Keratinocyte (primary cell): Measurements from ENCODE around the gene SETD2. TPM values are rescaled to one million over a fixed set of nuclear protein-coding genes. Genes with fewer than 3 reads are reported as not detected.

Experiments used
- DNase-seq: peaks from one replicate; pipeline ENCODE4 v3.0.0-alpha.2; 2011; ENCODE audit warnings: low read depth, missing footprints, low spot score
- FAIRE-seq: peaks from 2 replicates; lab custom pipeline; 2011; peaks lifted over from hg19 to GRCh38; lab: Jason Lieb, UNC
- H2AFZ ChIP-seq: 2 replicates; pipeline ENCODE4 v1.6.0; 2012; ENCODE audit warnings: low read length, control low read depth, inconsistent platforms; ENCODE audit not compliant: control insufficient read depth
- H3K27ac ChIP-seq: 2 replicates; pipeline ENCODE4 v1.5.1; 2011; ENCODE audit warnings: low read length; ENCODE audit not compliant: control insufficient read depth, insufficient read depth
- H3K27me3 ChIP-seq: 3 replicates; pipeline ENCODE4 v1.6.0; 2011; ENCODE audit warnings: low read length; ENCODE audit not compliant: control insufficient read depth, insufficient read depth; ENCODE audit errors: extremely low read depth
- H3K36me3 ChIP-seq, 2 experiments: 2 replicates in 1 of 2; 3 replicates in 1 of 2; pipeline ENCODE4 v1.5.1; 2011; ENCODE audit warnings: low read length in 2 of 2, mild to moderate bottlenecking in 1 of 2; ENCODE audit not compliant: control insufficient read depth in 2 of 2, insufficient read depth in 2 of 2; ENCODE audit errors: extremely low read depth in 1 of 2
- H3K4me1 ChIP-seq: 3 replicates; pipeline ENCODE4 v1.5.1; 2011; ENCODE audit warnings: low read length; ENCODE audit not compliant: control insufficient read depth, insufficient read depth; ENCODE audit errors: extremely low read depth
- H3K4me2 ChIP-seq: 3 replicates; pipeline ENCODE4 v1.6.0; 2011; ENCODE audit warnings: low read depth, low read length; ENCODE audit not compliant: control insufficient read depth, insufficient read depth; ENCODE audit errors: extremely low read depth
- H3K4me3 ChIP-seq, 3 experiments: fragments of 200-600 bp in 1 of 3; sonication (generic) in 1 of 3; 2 replicates in 2 of 3; 3 replicates in 1 of 3; pipeline ENCODE4 v1.5.1; 2011 to 2016; ENCODE audit warnings: low read length in 3 of 3, mild to moderate bottlenecking in 3 of 3, control low read depth in 2 of 3, inconsistent platforms in 1 of 3, low read depth in 1 of 3, mixed read lengths in 1 of 3, mixed run types in 1 of 3, moderate library complexity in 1 of 3; ENCODE audit not compliant: control insufficient read depth in 2 of 3, insufficient read depth in 2 of 3; ENCODE audit errors: extremely low read depth in 1 of 3
- H3K79me2 ChIP-seq: 2 replicates; pipeline ENCODE4 v1.6.0; 2012; ENCODE audit warnings: low read length; ENCODE audit not compliant: control insufficient read depth, insufficient read depth
- H3K9ac ChIP-seq: 3 replicates; pipeline ENCODE4 v1.6.0; 2011; ENCODE audit warnings: low read length; ENCODE audit not compliant: control insufficient read depth, insufficient read depth; ENCODE audit errors: extremely low read depth
- H3K9me1 ChIP-seq: 3 replicates; pipeline ENCODE4 v1.6.0; 2011; ENCODE audit warnings: low read length; ENCODE audit not compliant: control insufficient read depth, insufficient read depth; ENCODE audit errors: extremely low read depth
- H3K9me3 ChIP-seq: 2 replicates; pipeline ENCODE4 v1.5.1; 2012; ENCODE audit warnings: low read depth, low read length; ENCODE audit not compliant: control insufficient read depth
- H4K20me1 ChIP-seq: 3 replicates; pipeline ENCODE4 v1.6.0; 2011; ENCODE audit warnings: low read length; ENCODE audit not compliant: control insufficient read depth, insufficient read depth; ENCODE audit errors: extremely low read depth
- CTCF ChIP-seq, 3 experiments: IDR thresholded peaks in 1 of 3; conservative IDR thresholded peaks in 1 of 3; optimal IDR thresholded peaks in 1 of 3; 2 replicates in 2 of 3; 3 replicates in 1 of 3; pipeline versions ENCODE3 to v1.5.1; 2011; ENCODE audit warnings: low read length in 3 of 3, mild to moderate bottlenecking in 3 of 3, moderate library complexity in 2 of 3, control low read depth in 1 of 3, inconsistent platforms in 1 of 3; ENCODE audit not compliant: insufficient read depth in 2 of 3; ENCODE audit errors: extremely low read depth in 1 of 3
- EZH2 ChIP-seq: IDR thresholded peaks from one replicate; pipeline ENCODE4 v1.6.1; 2012; ENCODE audit warnings: inconsistent platforms, mild to moderate bottlenecking, low read length, moderate library complexity
- dilution Hi-C: fragments of 300-500 bp; cut with MboI; formaldehyde crosslinking; loops from one replicate; pipeline ENCODE4 v1.7.0; 2020; ENCODE audit warnings: low sequenced_read_pairs; ENCODE audit not compliant: extremely low pct_ligation_motif_present
- polyA plus RNA-seq, 5 experiments: library from polyadenylated mRNA; depleted of rRNA in 3 of 5; stranded (reverse) in 3 of 5; stranded (forward) in 1 of 5; unstranded in 1 of 5; fragments of >200 nt; gene quantifications; 1 replicate in 1 of 5; 2 replicates in 3 of 5; 3 replicates in 1 of 5; pipeline versions ENCODE4 v1.2.1 to v1.2.3, GENCODE V29; 2011 to 2012; ENCODE audit warnings: missing spikeins in 2 of 5, low read depth in 1 of 5, low replicate concordance in 1 of 5

Gene SETD2
- polyA plus RNA-seq, 1 donor (not counting 4 experiments of a cell fraction or from before 2014, with no cell fraction given), result 23.3 TPM

- FAIRE-seq (no peak), DNase-seq (no peak)
- H3K27ac ChIP-seq, result no peak overlapping the region
- H3K4me1 ChIP-seq, result no peaks in the 10 kb centered on the region
- H3K9me1 ChIP-seq, result no peaks in the 10 kb centered on the region
- peaks cover 5 to 9% of the 10 kb centered on the region in 2 experiments for H3K36me3 ChIP-seq
- no peak overlapping the region for H3K4me2 ChIP-seq
- no peak overlapping the region for H3K4me3 ChIP-seq
- no peak overlapping the region for H3K9ac ChIP-seq
- H4K20me1 ChIP-seq, result no peaks in the 10 kb centered on the region
- H3K27me3 ChIP-seq, result no peaks in the 10 kb centered on the region
- H2AFZ ChIP-seq, result no peak overlapping the region
- no peak for TF ChIP-seq CTCF (optimal IDR thresholded peaks at IDR 0.05 in 1 of 3, IDR thresholded peaks at IDR 0.05 in 1 of 3, conservative IDR thresholded peaks at IDR 0.05 in 1 of 3; ENCODE audit: extremely low read depth in 1 of 3, insufficient read depth in 2 of 3, low read length in 3 of 3)
- TF ChIP-seq EZH2, result no peak
- H3K79me2 ChIP-seq, result peaks cover 10% of the 10 kb centered on the region
- no peaks in the 10 kb centered on the region for H3K9me3 ChIP-seq
- dilution Hi-C loops, result no loop called here
These were observed 59.7 kb downstream of the SETD2 start for GRCh38 chr3:47104259-47104658.

- TF ChIP-seq CTCF (optimal IDR thresholded peaks at IDR 0.05 in 1 of 3, IDR thresholded peaks at IDR 0.05 in 1 of 3, conservative IDR thresholded peaks at IDR 0.05 in 1 of 3; ENCODE audit: extremely low read depth in 1 of 3, insufficient read depth in 2 of 3, low read length in 3 of 3), result no peak
- TF ChIP-seq EZH2, result no peak
- Histone ChIP-seq H3K9me1 (no peaks in the 10 kb centered on the region), H3K4me3 (no peak overlapping the region), H3K4me2 (no peak overlapping the region), H3K27me3 (no peaks in the 10 kb centered on the region), H3K27ac (no peak overlapping the region), H3K4me1 (no peaks in the 10 kb centered on the region), H3K79me2 (peaks cover 5% of the 10 kb centered on the region), H3K9ac (no peak overlapping the region), H2AFZ (no peak overlapping the region), H4K20me1 (no peaks in the 10 kb centered on the region), H3K36me3 (peaks cover 5% of the 10 kb centered on the region in 2 experiments), H3K9me3 (no peaks in the 10 kb centered on the region)
- FAIRE-seq, result no peak
- no peak for DNase-seq
- dilution Hi-C loops, result no loop called here
These were observed 60.3 kb downstream of the SETD2 start for GRCh38 chr3:47103619-47104018.
